Loucy (cell line): ENCODE results near the gene AGXT.

Experiments used
- CTCF ChIP-seq: fragments of 200-600 bp; sonication (generic); conservative IDR thresholded peaks from 2 replicates; pipeline ENCODE4 v1.5.1; 2014; ENCODE audit warnings: mild to moderate bottlenecking, antibody characterized with exemption, low read length
- EZH2phosphoT487 ChIP-seq: fragments of 200-600 bp; IDR thresholded peaks from 2 replicates; pipeline ENCODE4 v1.6.1; 2018; ENCODE audit warnings: antibody characterized with exemption, mild to moderate bottlenecking, moderate library complexity, borderline replicate concordance

GRCh38 chr2:240915526-240916341 is 47.1 kb downstream of the AGXT start:
- no peak for TF ChIP-seq CTCF
- no peak for TF ChIP-seq EZH2phosphoT487
